Measurements from ENCODE around the gene GNPTAB.
"Not testable (repeated sequence)": the region's sequence is repeated elsewhere in the genome, so short reads cannot be mapped to it uniquely, and the experiment has no call there.

DNA sequence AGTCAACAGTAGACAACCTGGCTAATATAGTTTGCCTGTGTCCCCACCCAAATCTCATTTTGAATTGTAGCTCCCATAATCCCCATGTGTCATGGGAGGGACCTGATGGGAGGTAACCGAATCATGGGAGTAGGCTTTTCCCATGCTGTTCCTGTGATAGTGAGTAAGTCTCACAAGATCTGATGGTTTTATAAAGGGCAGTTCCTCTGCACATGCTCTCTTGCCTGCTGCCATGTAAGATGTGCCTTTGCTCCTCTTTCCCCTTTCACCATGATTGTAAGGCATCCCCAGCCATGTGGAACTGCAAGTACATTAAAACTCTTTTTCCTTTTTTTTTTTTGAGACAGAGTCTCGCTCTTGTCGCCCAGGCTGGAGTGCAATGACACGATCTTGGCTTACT is 12.1 kb downstream of the GNPTAB start:
- not testable (repeated sequence) for TF ChIP-seq YY1 (IDR thresholded peaks at IDR 0.05; ENCODE audit: low read depth, low read length); POLR2AphosphoS5 (IDR thresholded peaks at IDR 0.05; ENCODE audit: low read depth, low read length); JUN (IDR thresholded peaks at IDR 0.05; ENCODE audit: low read depth, low read length); BCL11A (IDR thresholded peaks at IDR 0.05; ENCODE audit: low read depth in 2 of 2, low read length in 2 of 2); RAD21 (IDR thresholded peaks at IDR 0.05 in 1 of 2, conservative IDR thresholded peaks at IDR 0.05 in 1 of 2; ENCODE audit: low read depth in 2 of 2, low read length in 2 of 2)
- TF ChIP-seq, protein P1, sequence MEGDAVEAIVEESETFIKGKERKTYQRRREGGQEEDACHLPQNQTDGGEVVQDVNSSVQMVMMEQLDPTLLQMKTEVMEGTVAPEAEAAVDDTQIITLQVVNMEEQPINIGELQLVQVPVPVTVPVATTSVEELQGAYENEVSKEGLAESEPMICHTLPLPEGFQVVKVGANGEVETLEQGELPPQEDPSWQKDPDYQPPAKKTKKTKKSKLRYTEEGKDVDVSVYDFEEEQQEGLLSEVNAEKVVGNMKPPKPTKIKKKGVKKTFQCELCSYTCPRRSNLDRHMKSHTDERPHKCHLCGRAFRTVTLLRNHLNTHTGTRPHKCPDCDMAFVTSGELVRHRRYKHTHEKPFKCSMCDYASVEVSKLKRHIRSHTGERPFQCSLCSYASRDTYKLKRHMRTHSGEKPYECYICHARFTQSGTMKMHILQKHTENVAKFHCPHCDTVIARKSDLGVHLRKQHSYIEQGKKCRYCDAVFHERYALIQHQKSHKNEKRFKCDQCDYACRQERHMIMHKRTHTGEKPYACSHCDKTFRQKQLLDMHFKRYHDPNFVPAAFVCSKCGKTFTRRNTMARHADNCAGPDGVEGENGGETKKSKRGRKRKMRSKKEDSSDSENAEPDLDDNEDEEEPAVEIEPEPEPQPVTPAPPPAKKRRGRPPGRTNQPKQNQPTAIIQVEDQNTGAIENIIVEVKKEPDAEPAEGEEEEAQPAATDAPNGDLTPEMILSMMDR (IDR thresholded peaks at IDR 0.05; ENCODE audit: control extremely low read depth in 1 of 3, insufficient read depth in 1 of 3, low read depth in 1 of 3, low read length in 3 of 3) = not testable (repeated sequence)
